Activated CD8-positive, alpha-beta T cell treated with anti-CD3 and anti-CD28 coated beads for 36 hours (primary cell): ENCODE measurements around the gene GFPT1. TPM values are rescaled to one million over a fixed set of nuclear protein-coding genes. Genes with fewer than 3 reads are reported as not detected.

ENCODE experiments used
- ATAC-seq: fragments of 200-7000 bp; cut with Tn5 transposase; one replicate; pipeline ENCODE4 v1.10.0; 2021; ENCODE audit warnings: mild to moderate bottlenecking, moderate library complexity
- CTCF ChIA-PET: fragments of 350-600 bp; sonication (Branson Sonifier 250); formaldehyde crosslinking; loops from one replicate; lab custom pipeline; 2021; ENCODE audit warnings: antibody characterized with exemption; lab: Charles Lee
- POLR2A ChIA-PET: fragments of 350-600 bp; sonication (Branson Sonifier 250); formaldehyde crosslinking; loops from one replicate; lab custom pipeline; 2021; ENCODE audit warnings: antibody characterized with exemption; lab: Charles Lee
- DNase-seq: peaks from one replicate; pipeline ENCODE4 v3.0.0-alpha.2; 2020
- H3K27ac Mint-ChIP-seq: one replicate; pipeline ENCODE4 v1.8.0; 2021; ENCODE audit warnings: mild to moderate bottlenecking, mixed read lengths
- H3K27me3 Mint-ChIP-seq: one replicate; pipeline ENCODE4 v1.8.0; 2021; ENCODE audit warnings: mixed read lengths
- H3K36me3 Mint-ChIP-seq: one replicate; pipeline ENCODE4 v1.8.0; 2021; ENCODE audit warnings: low read depth, mixed read lengths
- H3K4me1 Mint-ChIP-seq: one replicate; pipeline ENCODE4 v1.8.0; 2021; ENCODE audit warnings: low read depth, mixed read lengths
- H3K4me3 Mint-ChIP-seq: one replicate; pipeline ENCODE4 v1.8.0; 2021; ENCODE audit warnings: mild to moderate bottlenecking, moderate library complexity, mixed read lengths
- H3K9me3 Mint-ChIP-seq: one replicate; pipeline ENCODE4 v1.8.0; 2021; ENCODE audit warnings: mixed read lengths
- intact Hi-C: fragments of 100-400 bp; cut with micrococcal nuclease; formaldehyde crosslinking; loops from one replicate; pipeline ENCODE4 v1.10.0; 2022
- total RNA-seq, 2 experiments: library from RNA; stranded (reverse); gene quantifications; one replicate each; pipeline ENCODE4 v1.2.3, GENCODE V29; 2021
- TF ChIP-seq, protein P1 (sequence below): fragments of 200-600 bp; IDR thresholded peaks from one replicate; pipeline ENCODE4 v1.8.0; 2022; ENCODE audit warnings: antibody characterized with exemption, mild to moderate bottlenecking

The GFPT1 gene
- total RNA-seq, 2 experiments from 2014 or later, result 37.8 to 38.0 TPM

DNA sequence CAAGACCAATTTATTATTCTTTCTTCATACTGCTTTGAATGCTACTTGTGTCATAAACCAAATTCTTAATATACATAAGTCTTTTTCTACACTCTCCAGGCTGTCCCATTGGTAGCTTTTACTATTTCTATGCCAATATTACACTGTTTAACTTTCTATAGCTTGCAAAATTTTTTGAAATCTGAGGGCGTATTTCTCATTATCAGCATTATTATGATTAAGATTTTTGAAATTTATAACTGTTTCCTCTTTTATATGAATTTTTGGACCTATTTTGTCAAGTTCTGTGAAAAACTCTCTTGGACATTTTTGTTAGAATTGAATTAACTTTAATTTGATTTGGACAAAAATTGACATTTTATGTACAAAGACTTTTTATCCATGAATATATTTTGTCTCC is 98.6 kb downstream of the GFPT1 start:
- DNase-seq (no peak), ATAC-seq (no peak)
- TF ChIP-seq, protein P1, sequence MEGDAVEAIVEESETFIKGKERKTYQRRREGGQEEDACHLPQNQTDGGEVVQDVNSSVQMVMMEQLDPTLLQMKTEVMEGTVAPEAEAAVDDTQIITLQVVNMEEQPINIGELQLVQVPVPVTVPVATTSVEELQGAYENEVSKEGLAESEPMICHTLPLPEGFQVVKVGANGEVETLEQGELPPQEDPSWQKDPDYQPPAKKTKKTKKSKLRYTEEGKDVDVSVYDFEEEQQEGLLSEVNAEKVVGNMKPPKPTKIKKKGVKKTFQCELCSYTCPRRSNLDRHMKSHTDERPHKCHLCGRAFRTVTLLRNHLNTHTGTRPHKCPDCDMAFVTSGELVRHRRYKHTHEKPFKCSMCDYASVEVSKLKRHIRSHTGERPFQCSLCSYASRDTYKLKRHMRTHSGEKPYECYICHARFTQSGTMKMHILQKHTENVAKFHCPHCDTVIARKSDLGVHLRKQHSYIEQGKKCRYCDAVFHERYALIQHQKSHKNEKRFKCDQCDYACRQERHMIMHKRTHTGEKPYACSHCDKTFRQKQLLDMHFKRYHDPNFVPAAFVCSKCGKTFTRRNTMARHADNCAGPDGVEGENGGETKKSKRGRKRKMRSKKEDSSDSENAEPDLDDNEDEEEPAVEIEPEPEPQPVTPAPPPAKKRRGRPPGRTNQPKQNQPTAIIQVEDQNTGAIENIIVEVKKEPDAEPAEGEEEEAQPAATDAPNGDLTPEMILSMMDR, result no peak
- Mint-ChIP-seq H3K9me3 (no peaks in the 10 kb centered on the region), H3K36me3 (no peaks in the 10 kb centered on the region), H3K4me3 (no peak overlapping the region), H3K27ac (no peak overlapping the region), H3K27me3 (no peaks in the 10 kb centered on the region), H3K4me1 (no peaks in the 10 kb centered on the region)
- intact Hi-C loops, result no loop called here
- POLR2A ChIA-PET, result no interaction called here
- CTCF ChIA-PET, result interaction anchor here (1.5 kb wide), 1 partner anchor 18 kb away, joined by 3 read pairs; no protein-coding TSS in a partner anchor

DNA sequence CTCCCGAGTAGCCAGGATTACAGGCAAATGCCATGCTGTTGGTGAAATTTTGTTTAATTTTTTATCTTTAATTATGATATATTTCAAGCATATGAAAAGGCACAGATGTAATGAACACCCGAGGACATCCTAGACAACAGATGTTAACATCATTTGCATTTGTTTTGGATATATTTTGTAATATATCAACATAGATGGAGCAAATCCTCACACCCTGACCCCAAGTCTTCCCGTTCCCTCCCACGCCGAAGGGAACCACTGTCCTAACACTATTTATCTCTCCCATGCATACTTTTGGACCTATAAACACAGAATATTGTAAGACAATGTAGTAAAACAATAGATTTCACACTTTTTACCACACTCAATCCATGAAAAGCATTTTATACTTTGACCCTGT is 99.5 kb downstream of the GFPT1 start:
- intact Hi-C loops, result no loop called here
- no peak overlapping the region for H3K4me3 Mint-ChIP-seq
- CTCF ChIA-PET, result no interaction called here
- TF ChIP-seq, protein P1, result no peak
- DNase-seq, result no peak
- no peaks in the 10 kb centered on the region for H3K36me3 Mint-ChIP-seq
- no peak for ATAC-seq
- H3K27ac Mint-ChIP-seq, result no peak overlapping the region
- H3K27me3 Mint-ChIP-seq, result no peaks in the 10 kb centered on the region
- H3K9me3 Mint-ChIP-seq, result no peaks in the 10 kb centered on the region
- POLR2A ChIA-PET, result no interaction called here
- no peaks in the 10 kb centered on the region for H3K4me1 Mint-ChIP-seq

DNA sequence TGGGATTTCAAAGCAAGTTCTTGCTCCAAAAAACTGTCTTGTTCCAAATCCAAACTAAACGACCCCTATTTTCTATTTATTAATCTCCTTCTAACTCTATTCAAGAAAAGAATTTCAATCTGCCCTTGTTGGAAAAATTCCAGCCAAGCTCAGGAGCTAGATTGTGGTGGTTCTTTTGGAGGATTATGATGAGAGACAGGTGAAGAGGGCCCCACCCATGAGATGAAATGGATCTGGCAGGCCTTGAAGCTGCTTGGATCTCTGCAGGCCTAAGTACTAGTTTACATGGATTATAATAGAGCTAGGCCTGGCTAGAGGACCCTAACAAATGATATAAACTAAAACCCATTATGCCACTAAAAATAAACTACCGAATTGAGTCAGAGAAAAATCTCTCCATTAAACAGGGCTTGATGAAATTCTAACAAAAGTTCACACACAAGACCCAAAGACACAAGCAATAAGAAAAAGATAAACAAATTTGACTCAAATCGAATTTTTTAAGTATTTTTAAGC is 101.6 kb downstream of the GFPT1 start:
- TF ChIP-seq, protein P1, result no peak
- Mint-ChIP-seq H3K36me3 (no peaks in the 10 kb centered on the region), H3K4me1 (no peaks in the 10 kb centered on the region), H3K27me3 (peaks cover 7% of the 10 kb centered on the region), H3K27ac (no peak overlapping the region), H3K9me3 (no peaks in the 10 kb centered on the region), H3K4me3 (no peak overlapping the region)
- intact Hi-C loops, result no loop called here
- CTCF ChIA-PET, result interaction anchor here (1.6 kb wide), 1 partner anchor 21 kb away, joined by 11 read pairs; no protein-coding TSS in a partner anchor
- ATAC-seq (no peak), DNase-seq (no peak)
- POLR2A ChIA-PET, result no interaction called here

- Mint-ChIP-seq H3K4me1 (no peaks in the 10 kb centered on the region), H3K27ac (no peak overlapping the region), H3K9me3 (no peaks in the 10 kb centered on the region), H3K27me3 (peaks cover 7% of the 10 kb centered on the region), H3K36me3 (no peaks in the 10 kb centered on the region), H3K4me3 (no peak overlapping the region)
- intact Hi-C loops, result no loop called here
- TF ChIP-seq, protein P1, result no peak
- ChIA-PET POLR2A (no interaction called here), CTCF (no interaction called here)
- ATAC-seq (no peak), DNase-seq (no peak)
These were observed 106.1 kb downstream of the GFPT1 start for GRCh38 chr2:69280796-69281412.

- Mint-ChIP-seq H3K4me1 (no peaks in the 10 kb centered on the region), H3K36me3 (no peaks in the 10 kb centered on the region), H3K9me3 (no peaks in the 10 kb centered on the region), H3K4me3 (no peak overlapping the region), H3K27ac (no peak overlapping the region), H3K27me3 (peaks cover 9% of the 10 kb centered on the region)
- intact Hi-C loops, result no loop called here
- ATAC-seq (no peak), DNase-seq (no peak)
- TF ChIP-seq, protein P1, result no peak
- ChIA-PET CTCF (no interaction called here), POLR2A (no interaction called here)
These were observed 106.9 kb downstream of the GFPT1 start for GRCh38 chr2:69279931-69280681.
